ENCODE data around the gene NCOR1.
"Not testable (repeated sequence)": the region's sequence is repeated elsewhere in the genome, so short reads cannot be mapped to it uniquely, and the experiment has no call there.

Gene NCOR1

GRCh38 chr17:16083223-16083622 lies 132.1 kb downstream of the NCOR1 start:
- no peak for DNase-seq

DNA sequence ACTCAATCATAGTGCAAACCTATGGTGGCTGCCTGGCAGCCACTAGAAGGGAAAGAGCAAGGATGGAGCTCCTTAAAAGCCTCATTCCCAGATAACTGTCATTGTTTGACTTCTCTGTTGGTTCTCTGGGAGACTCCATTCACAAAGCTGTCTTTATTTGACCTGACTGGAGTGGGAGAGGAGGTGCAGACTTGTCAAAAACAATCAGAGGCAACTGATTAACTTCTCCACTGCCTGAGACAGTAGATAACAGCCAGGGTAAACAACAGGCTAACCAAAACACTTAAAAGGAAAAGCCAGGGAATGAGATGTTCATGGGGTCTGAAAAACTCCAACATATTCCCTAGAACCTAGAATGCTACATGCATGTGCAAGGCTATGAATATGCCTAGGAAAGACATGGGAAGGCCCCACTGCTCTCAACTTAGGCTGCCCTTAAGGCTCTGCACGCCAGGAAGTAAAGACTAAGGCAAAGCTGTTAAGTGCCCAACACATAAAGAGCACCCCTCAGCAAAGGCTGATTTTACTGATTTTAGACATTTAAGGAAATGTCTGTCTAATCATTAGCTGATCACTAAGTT lies 133.7 kb downstream of the NCOR1 start:
- no peak for DNase-seq

DNA sequence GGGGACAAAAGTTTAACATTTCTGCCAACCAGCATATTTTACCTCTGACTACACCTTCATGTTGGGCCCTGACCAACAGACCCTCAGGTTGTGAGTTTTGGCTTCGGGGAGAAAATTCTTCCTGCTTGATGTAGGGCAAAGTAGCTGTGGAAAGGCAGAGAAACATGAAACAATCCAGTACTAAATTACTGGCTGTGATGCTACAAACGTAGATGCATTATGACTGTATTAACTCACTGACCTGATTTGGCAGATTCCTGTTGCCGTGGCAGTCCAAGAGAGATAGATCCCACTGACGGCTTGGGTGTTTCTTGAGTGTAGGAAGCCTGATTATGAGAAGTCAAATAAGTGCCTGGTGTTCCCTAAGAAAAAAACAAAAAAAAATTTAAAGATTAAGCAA lies 135.0 kb downstream of the NCOR1 start:
- DNase-seq = no peak

DNA sequence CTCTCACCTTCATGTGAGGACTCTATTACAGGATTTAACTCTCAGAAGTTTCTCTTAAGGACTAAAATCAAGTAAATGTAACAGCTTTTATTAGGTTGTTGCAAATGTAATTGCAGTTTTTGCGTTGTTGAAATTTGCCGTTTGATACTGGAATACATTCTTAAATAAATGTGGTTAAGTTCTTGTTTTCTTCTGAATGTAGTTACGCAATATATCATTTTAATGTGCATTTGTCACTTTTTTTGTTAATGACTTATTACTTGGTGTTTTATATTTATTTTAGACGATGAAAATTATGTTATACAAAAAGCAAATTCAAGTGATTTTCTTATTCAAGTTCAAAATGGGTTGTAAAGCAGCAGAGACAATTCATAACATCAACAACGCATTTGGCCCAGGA lies 139.4 kb downstream of the NCOR1 start:
- DNase-seq = no peak

DNA sequence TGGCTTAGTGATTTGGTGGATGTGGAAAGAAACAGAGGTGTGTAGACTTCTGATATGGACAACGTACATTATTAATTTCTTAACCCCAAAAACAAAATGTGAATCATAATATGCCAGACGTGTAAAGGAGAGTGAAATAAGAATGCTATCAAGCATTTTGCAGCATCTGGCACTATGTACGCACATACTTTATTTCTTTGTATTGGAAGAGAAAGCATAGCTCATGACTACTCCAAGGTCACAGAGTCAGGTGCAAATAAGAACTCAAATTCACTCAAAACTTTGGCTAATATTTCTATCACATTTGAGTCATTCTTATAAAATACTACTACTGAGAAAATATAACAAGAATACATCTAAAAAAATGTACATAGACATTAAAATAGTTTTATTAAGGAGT lies 140.9 kb downstream of the NCOR1 start:
- no peak for DNase-seq

DNA sequence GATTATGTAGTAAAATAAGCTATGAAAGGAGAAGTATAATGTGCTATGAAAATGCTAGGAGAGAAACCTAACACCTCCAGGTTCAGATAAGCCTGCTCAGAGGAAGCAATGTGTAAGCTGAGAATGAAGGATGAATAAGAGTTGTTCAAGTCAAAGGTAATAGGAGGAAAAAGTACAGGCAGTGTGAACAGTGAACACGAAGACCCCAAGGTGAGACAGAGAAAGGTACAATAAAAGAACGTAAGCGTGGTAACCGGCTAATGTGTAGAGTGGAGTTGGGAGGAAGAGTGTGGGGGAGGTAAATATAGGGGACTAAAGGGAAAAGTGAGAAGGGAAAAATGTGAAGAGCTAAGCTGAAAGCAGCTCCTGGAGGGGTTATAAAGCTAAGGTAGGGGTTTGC lies 141.5 kb downstream of the NCOR1 start:
- DNase-seq = no peak

DNA sequence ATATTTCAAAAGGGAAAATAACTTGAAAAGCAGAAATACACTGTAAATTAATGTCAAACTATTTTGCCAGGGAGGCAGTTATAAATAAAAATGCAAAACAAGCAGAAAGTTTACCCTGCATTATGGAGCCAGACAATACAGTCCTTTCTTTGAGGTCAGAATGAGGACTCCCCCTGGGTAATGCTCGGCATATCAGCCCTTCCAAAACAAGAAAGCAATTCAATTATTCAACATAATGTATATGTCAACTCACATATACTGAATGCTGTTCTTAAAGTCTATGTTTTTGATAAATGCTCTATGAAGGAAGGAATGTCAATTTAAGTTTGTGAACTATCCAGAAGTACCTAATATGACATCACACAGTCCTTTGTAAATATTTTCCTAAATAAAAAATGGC lies 143.3 kb downstream of the NCOR1 start:
- DNase-seq = no peak

GRCh38 chr17:16068323-16068722 lies 147.0 kb downstream of the NCOR1 start:
- DNase-seq = no peak

DNA sequence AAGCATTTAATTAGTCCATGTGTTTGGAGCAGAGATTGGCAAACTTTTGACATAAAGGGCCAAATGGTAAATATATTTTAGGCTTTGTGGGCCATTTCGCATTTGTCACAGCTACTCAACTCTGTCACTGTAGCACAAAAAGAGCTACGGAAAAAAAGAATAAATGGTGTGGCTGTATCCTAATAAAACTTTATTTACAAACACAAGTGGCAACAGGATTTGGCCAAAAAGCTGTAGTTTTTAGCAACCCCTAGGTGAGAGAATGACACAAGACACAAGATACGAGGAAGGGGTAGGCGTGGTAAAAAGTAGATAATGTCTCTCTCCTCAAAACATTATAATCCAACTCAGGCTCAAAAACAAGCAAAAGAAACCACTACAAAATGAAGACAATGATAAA lies 149.2 kb downstream of the NCOR1 start:
- no peak for DNase-seq

GRCh38 chr17:16061631-16062030 lies 153.7 kb downstream of the NCOR1 start:
- DNase-seq = no peak

- DNase-seq = not testable (repeated sequence)
Measured at GRCh38 chr17:16055139-16055538, 160.2 kb downstream of the NCOR1 start.

GRCh38 chr17:16052486-16052885 lies 162.8 kb downstream of the NCOR1 start:
- DNase-seq = no peak

DNA sequence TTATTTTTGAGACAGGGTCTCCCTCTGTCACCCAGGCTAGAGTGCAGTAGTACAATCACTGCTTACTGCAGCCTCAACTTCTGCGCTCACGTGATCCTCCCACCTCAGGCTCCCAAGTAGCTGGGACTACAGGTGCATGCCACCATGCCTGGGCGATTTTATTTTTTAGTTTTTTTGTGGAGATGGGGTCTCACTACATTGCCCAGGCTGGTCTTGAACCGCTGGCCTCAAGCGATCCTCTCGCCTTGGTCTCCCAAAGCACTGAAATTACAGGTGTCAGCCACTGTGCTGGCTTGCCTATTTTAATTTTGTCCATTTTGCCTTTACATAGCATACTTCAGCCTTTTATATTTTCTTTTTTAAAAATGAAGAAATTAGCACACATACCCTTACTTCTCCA lies 164.5 kb downstream of the NCOR1 start:
- no peak for DNase-seq

DNA sequence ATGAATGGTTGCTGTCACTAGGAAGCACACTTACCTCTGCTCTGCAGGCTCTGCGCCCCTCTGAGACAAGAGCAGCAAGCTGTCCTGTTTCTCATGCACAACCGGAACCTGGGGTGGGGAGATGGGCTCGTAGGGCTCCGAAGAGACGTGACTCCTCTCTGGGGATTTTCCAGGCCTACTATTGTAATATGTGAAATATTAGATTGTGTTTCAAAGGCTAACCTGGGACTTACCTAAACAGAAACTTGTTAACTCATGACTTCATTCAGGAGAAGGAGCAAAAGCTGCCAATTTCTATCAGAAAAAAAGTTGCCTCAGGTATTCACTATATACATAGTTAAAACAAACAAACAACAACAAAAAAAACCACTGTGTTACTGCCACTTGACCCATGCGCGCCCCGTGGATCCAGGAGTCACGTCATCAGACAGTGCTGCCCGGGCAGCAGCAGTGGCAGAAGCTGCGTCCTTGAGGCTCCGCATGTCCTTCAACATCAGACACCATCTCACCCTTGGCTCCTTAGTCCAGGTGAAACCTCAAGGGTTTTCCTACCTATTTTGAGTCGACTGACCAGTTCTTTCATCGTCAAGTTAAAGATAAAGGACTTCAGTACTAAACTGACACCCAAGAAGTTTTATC lies 166.4 kb downstream of the NCOR1 start:
- no peak for DNase-seq

GRCh38 chr17:16046966-16047365 lies 168.4 kb downstream of the NCOR1 start:
- DNase-seq = no peak

DNA sequence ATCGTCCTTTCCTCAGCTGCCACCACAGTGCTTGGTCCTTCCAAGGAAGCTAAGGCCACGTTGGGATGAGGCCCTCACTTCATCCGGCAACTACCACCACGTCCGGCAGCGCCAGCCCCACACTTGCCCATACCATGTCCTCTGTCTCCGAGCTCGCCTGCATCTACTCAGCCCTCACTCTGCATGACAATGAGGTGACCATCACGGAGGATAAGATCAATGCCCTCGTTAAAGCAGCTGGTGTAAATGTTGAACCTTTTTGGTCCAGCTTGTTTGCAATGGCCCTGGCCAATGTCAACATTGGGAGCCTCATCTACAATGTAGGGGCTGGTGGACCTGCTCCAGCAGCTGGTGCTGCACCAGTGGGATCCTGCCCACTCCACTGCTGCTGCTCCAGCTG lies 170.8 kb downstream of the NCOR1 start:
- no peak for DNase-seq

GRCh38 chr17:16040710-16041251 lies 174.6 kb downstream of the NCOR1 start:
- no peak for DNase-seq

DNA sequence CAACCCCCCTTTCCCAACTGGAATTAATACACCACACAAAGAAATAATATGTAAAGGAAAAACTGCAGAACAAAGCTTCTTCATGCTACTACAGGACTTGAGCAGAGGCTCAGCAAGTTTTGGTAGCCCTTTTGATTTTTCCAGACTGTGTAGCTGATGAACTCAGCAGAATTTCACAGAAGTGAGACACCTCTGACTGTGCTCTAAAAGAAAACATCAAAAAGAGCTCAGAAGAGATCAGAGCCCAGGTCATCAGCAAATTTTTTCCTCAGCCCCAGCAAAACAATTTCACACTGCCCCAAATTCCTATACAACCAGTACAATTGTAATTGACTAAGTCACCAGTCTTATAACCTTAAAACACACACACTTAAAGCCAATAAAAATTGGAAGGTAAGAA lies 177.7 kb downstream of the NCOR1 start:
- no peak for DNase-seq

GRCh38 chr17:16036261-16036660 lies 179.1 kb downstream of the NCOR1 start:
- DNase-seq = no peak

DNA sequence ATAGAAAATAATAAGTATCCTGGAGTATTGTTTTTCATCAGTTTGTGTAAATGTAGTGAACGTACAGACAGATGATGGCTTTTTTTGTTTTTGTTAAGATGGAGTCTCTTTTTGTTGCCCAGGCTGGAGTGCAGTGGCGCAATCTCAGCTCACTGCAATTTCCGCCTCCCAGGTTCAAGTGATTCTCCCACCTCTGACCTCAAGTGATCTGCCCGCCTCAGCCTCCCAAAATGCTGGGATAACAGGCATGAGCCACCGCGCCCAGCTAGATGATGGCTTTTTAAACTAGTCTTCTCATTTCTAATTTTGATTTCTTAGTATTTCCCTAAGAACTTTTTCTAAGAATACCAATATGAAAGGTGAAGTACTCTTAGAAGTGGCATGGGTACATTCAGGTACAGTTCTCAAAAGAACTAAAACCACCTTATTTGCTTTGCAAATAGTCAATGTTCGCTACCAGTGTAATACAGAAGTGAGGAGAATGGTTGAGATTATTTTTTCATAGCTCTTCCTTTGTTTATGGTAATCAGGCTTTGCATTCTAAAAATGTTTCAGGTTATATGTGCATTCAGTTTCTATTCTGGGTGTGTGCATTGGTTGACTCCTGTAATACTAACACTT lies 181.5 kb downstream of the NCOR1 start:
- DNase-seq = no peak

- peak; percentile 19 for DNase-seq
Measured at GRCh38 chr17:16027708-16028584, 187.4 kb downstream of the NCOR1 start.

DNA sequence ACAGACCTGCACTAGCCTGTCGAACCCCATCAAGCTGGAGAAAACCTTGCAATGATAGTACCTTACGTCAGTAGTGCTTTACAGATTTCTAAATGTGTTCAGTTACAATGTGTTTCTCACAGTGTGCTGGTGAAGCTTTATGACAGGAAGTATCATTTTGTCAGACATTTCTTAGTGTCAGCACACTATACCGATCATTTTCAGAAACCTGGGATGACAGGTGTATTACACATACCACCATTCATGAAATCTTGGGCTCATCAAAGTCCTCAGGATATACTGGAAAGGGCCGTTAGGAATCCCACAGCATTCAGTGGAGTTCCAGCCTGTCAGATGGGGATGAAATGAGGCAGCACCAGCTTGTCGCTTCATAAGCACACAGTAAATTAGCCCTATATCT lies 188.4 kb downstream of the NCOR1 start:
- no peak for DNase-seq

DNA sequence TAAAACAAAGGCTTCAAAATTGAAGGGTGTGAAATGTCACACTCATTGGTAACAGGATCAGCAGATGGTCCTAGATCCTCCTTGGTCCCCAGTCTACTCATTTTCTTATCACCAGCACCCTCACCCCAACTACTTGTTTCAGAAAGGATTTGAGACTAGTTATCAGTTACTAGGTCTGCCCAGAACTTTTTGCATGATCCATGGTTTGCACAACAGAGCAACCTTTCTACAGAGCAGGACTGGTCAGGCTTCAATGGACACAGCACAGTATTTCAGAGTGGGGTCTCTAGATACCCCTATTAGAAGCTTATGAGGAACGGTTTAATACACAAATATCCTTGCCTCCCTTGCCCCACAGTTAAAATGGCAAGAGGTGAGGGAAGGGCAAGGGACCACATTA lies 190.1 kb downstream of the NCOR1 start:
- DNase-seq = no peak

DNA sequence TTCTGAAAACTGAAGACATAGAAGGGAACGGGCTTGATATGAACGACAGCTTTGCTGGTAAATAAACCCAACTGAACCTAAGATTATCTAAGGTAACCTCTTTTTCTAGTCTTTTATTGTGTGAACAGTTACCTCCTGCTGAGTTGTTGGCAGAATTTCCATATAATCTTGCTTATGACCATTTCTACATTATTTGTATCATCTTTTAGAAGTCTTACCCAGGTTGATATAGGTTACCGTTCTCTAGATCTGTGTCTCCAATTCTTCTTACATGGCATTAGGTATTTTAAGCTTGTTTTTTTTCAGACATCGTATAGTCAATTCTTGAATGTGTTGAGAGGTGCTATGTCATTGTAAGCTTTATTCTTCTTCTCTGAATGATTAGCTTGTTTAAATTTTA lies 191.5 kb downstream of the NCOR1 start:
- no peak for DNase-seq

Measured in activated T-cell treated with anti-CD3 and anti-CD28 coated beads for 4 hours (primary cell).